CD4-positive, alpha-beta T cell (primary cell): Measurements from ENCODE around the gene COX5B. TPM values are rescaled to one million over a fixed set of nuclear protein-coding genes. Genes with fewer than 3 reads are reported as not detected.

Experiments
- ATAC-seq: fragments of 200-7000 bp; cut with Tn5 transposase; one replicate; pipeline ENCODE4 v1.10.0; 2022; ENCODE audit warnings: mild to moderate bottlenecking; ENCODE audit not compliant: poor library complexity
- CTCF ChIA-PET: fragments of 350-600 bp; sonication (Branson Sonifier 250); formaldehyde crosslinking; loops from one replicate; lab custom pipeline; 2021; ENCODE audit warnings: antibody characterized with exemption, inconsistent platforms; lab: Charles Lee
- POLR2A ChIA-PET: fragments of 350-600 bp; sonication (Branson Sonifier 250); formaldehyde crosslinking; loops from one replicate; lab custom pipeline; 2021; ENCODE audit warnings: antibody characterized with exemption, inconsistent platforms; lab: Charles Lee
- DNase-seq, 14 experiments: peaks; one replicate each; pipeline ENCODE4 v3.0.0-alpha.2; 2013 to 2020; ENCODE audit warnings: mixed read lengths in 2 of 14
- H3K27ac ChIP-seq, 2 donors: one replicate each; pipeline versions ENCODE4 v1.5.1 to v1.7.0; 2013; ENCODE audit warnings: low read length in 2 of 2, low read depth in 1 of 2, mild to moderate bottlenecking in 1 of 2
- H3K27me3 ChIP-seq, 2 experiments: 1 replicate in 1 of 2; 2 replicates in 1 of 2; pipeline versions ENCODE4 v1.6.1 to v1.7.0; 2013; ENCODE audit warnings: low read length in 2 of 2, control low read depth in 1 of 2, mild to moderate bottlenecking in 1 of 2, moderate library complexity in 1 of 2; ENCODE audit not compliant: insufficient read depth in 2 of 2, control insufficient read depth in 1 of 2
- H3K36me3 ChIP-seq: one replicate; pipeline ENCODE4 v1.6.1; 2013; ENCODE audit warnings: low read length, control low read depth; ENCODE audit not compliant: insufficient read depth
- H3K4me1 ChIP-seq: one replicate; pipeline ENCODE4 v1.6.1; 2013; ENCODE audit warnings: low read length, control low read depth; ENCODE audit not compliant: insufficient read depth
- H3K4me3 ChIP-seq: one replicate; pipeline ENCODE4 v1.5.1; 2013; ENCODE audit warnings: mild to moderate bottlenecking, low read length, moderate library complexity
- H3K9me3 ChIP-seq, 2 experiments: 1 replicate in 1 of 2; 2 replicates in 1 of 2; pipeline versions ENCODE4 v1.6.1 to v1.7.0; 2013; ENCODE audit warnings: low read length in 2 of 2, mild to moderate bottlenecking in 2 of 2, control low read depth in 1 of 2, moderate library complexity in 1 of 2; ENCODE audit not compliant: control insufficient read depth in 1 of 2, insufficient read depth in 1 of 2
- H3K27ac Mint-ChIP-seq: one replicate; pipeline ENCODE4 v1.8.0; 2020; ENCODE audit warnings: mixed read lengths
- H3K27me3 Mint-ChIP-seq: one replicate; pipeline ENCODE4 v1.8.0; 2021; ENCODE audit warnings: mixed read lengths
- H3K36me3 Mint-ChIP-seq: one replicate; pipeline ENCODE4 v1.8.0; 2021; ENCODE audit warnings: low read depth, mixed read lengths
- H3K4me1 Mint-ChIP-seq: one replicate; pipeline ENCODE4 v1.8.0; 2021; ENCODE audit warnings: low read depth, mixed read lengths
- H3K4me3 Mint-ChIP-seq: one replicate; pipeline ENCODE4 v1.8.0; 2020; ENCODE audit warnings: mild to moderate bottlenecking, mixed read lengths
- H3K9me3 Mint-ChIP-seq: one replicate; pipeline ENCODE4 v1.8.0; 2020; ENCODE audit warnings: mixed read lengths
- CTCF ChIP-seq: fragments of 200-600 bp; IDR thresholded peaks from one replicate; pipeline ENCODE4 v1.8.0; 2022; ENCODE audit warnings: antibody characterized with exemption, mild to moderate bottlenecking
- intact Hi-C, 2 experiments: fragments of 100-400 bp; cut with DNase I in 1 of 2; cut with micrococcal nuclease in 1 of 2; formaldehyde crosslinking; loops; one replicate each; pipeline versions ENCODE4 v1.15.1 to v1.9.0; 2023 to 2025; cut with DNase I, micrococcal nuclease
- total RNA-seq, 174 experiments: library from RNA in 2 of 174; stranded (reverse) in 2 of 174; gene quantifications; one replicate each; pipeline ENCODE4 v1.2.3 and lab custom pipeline; 2021 to 2026

The COX5B gene
- total RNA-seq, 2 experiments from 2014 or later, result 112 to 121 TPM

GRCh38 chr2:97657986-97658690 lies 12.3 kb downstream of the COX5B start:
- Histone ChIP-seq H3K27ac (no peak overlapping the region), H3K4me3 (no peak overlapping the region), H3K9me3 (no peaks in the 10 kb centered on the region), H3K36me3 (peaks cover 54% of the 10 kb centered on the region), H3K4me1 (peaks cover 26% of the 10 kb centered on the region), H3K27me3 (no peaks in the 10 kb centered on the region)
- intact Hi-C loops, result no loop called here
- no peak for DNase-seq
- no peak for ATAC-seq
- Mint-ChIP-seq H3K4me3 (no peak overlapping the region), H3K4me1 (peaks cover 20% of the 10 kb centered on the region), H3K36me3 (peaks cover 62% of the 10 kb centered on the region), H3K27ac (peak overlapping the region; percentile 27), H3K9me3 (no peaks in the 10 kb centered on the region), H3K27me3 (no peaks in the 10 kb centered on the region)
- ChIA-PET POLR2A (interaction anchor here (4.3 kb wide), 1 partner anchor 12 kb away, joined by 31 read pairs; the partner anchor contains the start of gene COX5B), CTCF (no interaction called here)
- no peak for TF ChIP-seq CTCF

GRCh38 chr2:97658691-97659157 lies 12.9 kb downstream of the COX5B start:
- H3K36me3 Mint-ChIP-seq, result peaks cover 65% of the 10 kb centered on the region
- H3K27ac Mint-ChIP-seq, result peak overlapping the region; percentile 27
- no peaks in the 10 kb centered on the region for H3K27me3 ChIP-seq
- intact Hi-C loops, result no loop called here
- DNase-seq (no peak), ATAC-seq (no peak)
- no peak overlapping the region for H3K4me3 ChIP-seq
- POLR2A ChIA-PET, result no interaction called here
- H3K4me3 Mint-ChIP-seq, result peak overlapping the region; percentile 25
- no peak for TF ChIP-seq CTCF
- peaks cover 54% of the 10 kb centered on the region for H3K36me3 ChIP-seq
- no peak overlapping the region for H3K27ac ChIP-seq
- no peaks in the 10 kb centered on the region for H3K9me3 Mint-ChIP-seq
- no peaks in the 10 kb centered on the region for H3K27me3 Mint-ChIP-seq
- CTCF ChIA-PET, result no interaction called here
- peaks cover 28% of the 10 kb centered on the region for H3K4me1 ChIP-seq
- H3K4me1 Mint-ChIP-seq, result peaks cover 22% of the 10 kb centered on the region
- no peaks in the 10 kb centered on the region for H3K9me3 ChIP-seq

- intact Hi-C loops, result loop anchor here (5.0 to 10.0 kb wide), 4 partner anchors 53 to 1025 kb away; partner anchors contain the start of genes CNNM4 (in 1 of the 2), KANSL3 (in 1 of the 2), TMEM131 (in 1 of the 2) and ZAP70 (in 1 of the 2)
- H3K4me3 Mint-ChIP-seq, result no peak overlapping the region
- no peak overlapping the region for H3K4me3 ChIP-seq
- no peak for TF ChIP-seq CTCF
- ChIA-PET POLR2A (interaction anchor here (8.4 kb wide), 1 partner anchor 12 kb away, joined by 244 read pairs; the partner anchor contains the start of gene COX5B), CTCF (no interaction called here)
- H3K36me3 Mint-ChIP-seq, result peaks cover 65% of the 10 kb centered on the region
- ATAC-seq, result no peak
- H3K4me1 ChIP-seq, result peaks cover 28% of the 10 kb centered on the region
- peaks cover 54% of the 10 kb centered on the region for H3K36me3 ChIP-seq
- DNase-seq, result no peak
- H3K4me1 Mint-ChIP-seq, result peaks cover 27% of the 10 kb centered on the region
- H3K27ac Mint-ChIP-seq, result no peak overlapping the region
- no peak overlapping the region for H3K27ac ChIP-seq
- H3K27me3 Mint-ChIP-seq, result no peaks in the 10 kb centered on the region
- H3K9me3 ChIP-seq, result no peaks in the 10 kb centered on the region
- no peaks in the 10 kb centered on the region for H3K27me3 ChIP-seq
- no peaks in the 10 kb centered on the region for H3K9me3 Mint-ChIP-seq
Measured at GRCh38 chr2:97659256-97660043, 13.6 kb downstream of the COX5B start.
